Parathyroid adenoma (tissue), 2 donors: ENCODE results near the gene RBM12.
A peak's percentile ranks its signal among the peaks of the same experiment; 100 is the strongest.

Experiments
- H2AFZ ChIP-seq: fragments of 300-600 bp; sonication (generic); one replicate; pipeline ENCODE4 v1.7.0; 2017; ENCODE audit warnings: antibody characterized with exemption, mild to moderate bottlenecking
- H3K27ac ChIP-seq: fragments of 300-600 bp; sonication (generic); one replicate; pipeline ENCODE4 v1.7.0; 2017
- H3K27me3 ChIP-seq: fragments of 300-600 bp; sonication (generic); one replicate; pipeline ENCODE4 v1.7.0; 2017; ENCODE audit warnings: low read length; ENCODE audit not compliant: control insufficient read depth, insufficient read depth
- H3K36me3 ChIP-seq: fragments of 300-600 bp; sonication (generic); one replicate; pipeline ENCODE4 v1.7.0; 2017; ENCODE audit warnings: low read length; ENCODE audit not compliant: control insufficient read depth, insufficient read depth
- H3K4me1 ChIP-seq: fragments of 300-600 bp; sonication (generic); one replicate; pipeline ENCODE4 v1.7.0; 2017; ENCODE audit warnings: control low read depth
- H3K4me2 ChIP-seq: fragments of 300-600 bp; sonication (generic); one replicate; pipeline ENCODE4 v1.7.0; 2017; ENCODE audit warnings: low read length
- H3K4me3 ChIP-seq: fragments of 300-600 bp; sonication (generic); one replicate; pipeline ENCODE4 v1.7.0; 2017; ENCODE audit warnings: low read depth, low read length
- H3K79me2 ChIP-seq: fragments of 300-600 bp; sonication (generic); one replicate; pipeline ENCODE4 v1.7.0; 2017; ENCODE audit warnings: control low read depth
- H3K9ac ChIP-seq: fragments of 300-600 bp; sonication (generic); one replicate; pipeline ENCODE4 v1.7.0; 2017; ENCODE audit warnings: mild to moderate bottlenecking
- H3K9me3 ChIP-seq: fragments of 300-600 bp; sonication (generic); one replicate; pipeline ENCODE4 v1.7.0; 2017; ENCODE audit warnings: low read length; ENCODE audit not compliant: control insufficient read depth
- TF ChIP-seq, protein P1 (sequence below): fragments of 300-600 bp; sonication (generic); IDR thresholded peaks from one replicate; pipeline ENCODE4 v1.7.0; 2017; ENCODE audit warnings: antibody characterized with exemption, mild to moderate bottlenecking
- donor health status: primary hyperparathyroidism.

Gene RBM12

DNA sequence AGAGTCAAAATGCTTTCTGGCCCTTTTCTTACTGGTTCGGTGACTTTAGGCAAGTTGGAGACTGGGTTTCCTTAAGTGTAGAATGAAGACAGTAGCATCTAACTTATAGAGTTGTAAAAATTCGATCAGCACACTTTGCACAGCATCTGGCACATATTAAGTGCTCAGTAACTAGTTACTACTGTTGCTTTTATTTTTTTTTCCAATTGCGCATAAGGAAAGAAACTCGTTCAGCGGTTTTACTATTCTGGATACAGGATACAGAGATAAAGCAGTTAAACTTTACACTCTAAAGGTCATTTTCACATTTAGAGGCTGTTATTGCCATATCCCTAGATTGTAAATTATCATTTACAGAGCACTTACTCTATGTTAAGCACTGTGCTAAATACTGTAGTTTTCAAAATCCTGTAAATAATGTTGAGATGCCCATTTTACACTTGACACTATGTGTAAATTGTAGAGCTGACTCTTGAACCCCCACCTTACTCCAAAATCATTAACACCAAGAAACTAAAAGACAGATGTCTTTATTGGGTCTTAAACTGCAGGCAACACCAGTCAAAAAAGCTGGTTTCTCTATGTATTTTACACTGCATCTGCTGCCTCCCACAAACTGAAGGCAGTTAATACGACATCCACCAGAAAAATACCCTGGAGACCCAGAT is 35.4 kb upstream of the RBM12 start:
- Histone ChIP-seq H3K27me3 (no peaks in the 10 kb centered on the region), H3K4me1 (no peaks in the 10 kb centered on the region), H3K9ac (no peak overlapping the region), H3K36me3 (no peaks in the 10 kb centered on the region), H3K79me2 (peaks cover 5% of the 10 kb centered on the region), H2AFZ (peak overlapping the region; percentile 88), H3K4me3 (peak overlapping the region; percentile 86), H3K4me2 (peak overlapping the region; percentile 94), H3K27ac (peak overlapping the region; percentile 78), H3K9me3 (no peaks in the 10 kb centered on the region)
- TF ChIP-seq, protein P1, sequence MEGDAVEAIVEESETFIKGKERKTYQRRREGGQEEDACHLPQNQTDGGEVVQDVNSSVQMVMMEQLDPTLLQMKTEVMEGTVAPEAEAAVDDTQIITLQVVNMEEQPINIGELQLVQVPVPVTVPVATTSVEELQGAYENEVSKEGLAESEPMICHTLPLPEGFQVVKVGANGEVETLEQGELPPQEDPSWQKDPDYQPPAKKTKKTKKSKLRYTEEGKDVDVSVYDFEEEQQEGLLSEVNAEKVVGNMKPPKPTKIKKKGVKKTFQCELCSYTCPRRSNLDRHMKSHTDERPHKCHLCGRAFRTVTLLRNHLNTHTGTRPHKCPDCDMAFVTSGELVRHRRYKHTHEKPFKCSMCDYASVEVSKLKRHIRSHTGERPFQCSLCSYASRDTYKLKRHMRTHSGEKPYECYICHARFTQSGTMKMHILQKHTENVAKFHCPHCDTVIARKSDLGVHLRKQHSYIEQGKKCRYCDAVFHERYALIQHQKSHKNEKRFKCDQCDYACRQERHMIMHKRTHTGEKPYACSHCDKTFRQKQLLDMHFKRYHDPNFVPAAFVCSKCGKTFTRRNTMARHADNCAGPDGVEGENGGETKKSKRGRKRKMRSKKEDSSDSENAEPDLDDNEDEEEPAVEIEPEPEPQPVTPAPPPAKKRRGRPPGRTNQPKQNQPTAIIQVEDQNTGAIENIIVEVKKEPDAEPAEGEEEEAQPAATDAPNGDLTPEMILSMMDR: no peak

DNA sequence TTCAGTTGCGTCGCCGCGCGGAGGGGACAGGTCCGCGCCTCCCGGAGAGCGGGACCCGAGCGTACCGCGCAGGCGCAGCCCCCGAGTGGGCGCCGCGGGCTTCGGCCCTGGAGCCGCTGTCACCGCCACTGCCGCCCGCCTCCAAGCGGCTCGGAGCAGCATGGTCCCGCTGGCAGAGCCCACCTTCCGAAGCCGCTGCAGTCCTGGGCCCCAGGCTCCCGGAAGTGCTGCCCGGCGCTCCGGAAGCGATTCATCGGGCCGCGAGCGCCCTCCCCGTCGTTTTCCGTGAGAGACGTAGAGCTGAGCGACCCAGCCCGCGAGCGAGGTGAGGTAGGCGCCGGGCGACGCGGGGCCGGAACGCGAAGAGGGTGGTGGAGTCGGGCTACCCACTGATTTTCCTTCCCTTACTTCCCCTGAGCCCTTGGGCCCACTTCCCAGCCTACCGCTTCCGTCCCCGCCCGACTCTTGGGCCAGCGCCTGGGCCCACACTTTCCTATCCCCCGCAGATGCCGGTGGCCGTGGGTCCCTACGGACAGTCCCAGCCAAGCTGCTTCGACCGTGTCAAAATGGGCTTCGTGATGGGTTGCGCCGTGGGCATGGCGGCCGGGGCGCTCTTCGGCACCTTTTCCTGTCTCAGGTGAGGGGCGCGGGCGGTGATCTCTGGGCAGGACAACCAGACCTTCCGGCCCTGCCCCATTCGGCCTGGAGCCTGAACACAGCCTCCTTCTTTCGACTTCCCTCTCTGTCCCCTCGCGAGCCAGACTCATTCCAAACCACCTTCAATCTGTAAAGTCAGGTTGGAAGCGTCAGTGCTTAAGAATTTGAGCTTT is 34.6 kb upstream of the RBM12 start, which contains the start of the genes NFS1 and ROMO1:
NFS1 (minus strand) TSS at position 226 of the 830 bp plus-strand sequence; CDS start at position 162, 64 bp downstream.
ROMO1 (plus strand) TSS at position 279 of the 830 bp plus-strand sequence; CDS start at position 507, 228 bp downstream.
- Histone ChIP-seq H3K4me3 (peak within 1 kb of the TSS; percentile 86), H3K4me1 (no peaks in the 10 kb centered on the region), H2AFZ (peak within 1 kb of the TSS; percentile 88), H3K36me3 (no peaks in the 10 kb centered on the region), H3K27me3 (no peaks in the 10 kb centered on the region), H3K4me2 (peak within 1 kb of the TSS; percentile 94), H3K27ac (peak within 1 kb of the TSS; percentile 78), H3K79me2 (peaks cover 5% of the 10 kb centered on the region), H3K9me3 (no peaks in the 10 kb centered on the region), H3K9ac (peak within 1 kb of the TSS; percentile 42)
- TF ChIP-seq, protein P1: peak; percentile 15

DNA sequence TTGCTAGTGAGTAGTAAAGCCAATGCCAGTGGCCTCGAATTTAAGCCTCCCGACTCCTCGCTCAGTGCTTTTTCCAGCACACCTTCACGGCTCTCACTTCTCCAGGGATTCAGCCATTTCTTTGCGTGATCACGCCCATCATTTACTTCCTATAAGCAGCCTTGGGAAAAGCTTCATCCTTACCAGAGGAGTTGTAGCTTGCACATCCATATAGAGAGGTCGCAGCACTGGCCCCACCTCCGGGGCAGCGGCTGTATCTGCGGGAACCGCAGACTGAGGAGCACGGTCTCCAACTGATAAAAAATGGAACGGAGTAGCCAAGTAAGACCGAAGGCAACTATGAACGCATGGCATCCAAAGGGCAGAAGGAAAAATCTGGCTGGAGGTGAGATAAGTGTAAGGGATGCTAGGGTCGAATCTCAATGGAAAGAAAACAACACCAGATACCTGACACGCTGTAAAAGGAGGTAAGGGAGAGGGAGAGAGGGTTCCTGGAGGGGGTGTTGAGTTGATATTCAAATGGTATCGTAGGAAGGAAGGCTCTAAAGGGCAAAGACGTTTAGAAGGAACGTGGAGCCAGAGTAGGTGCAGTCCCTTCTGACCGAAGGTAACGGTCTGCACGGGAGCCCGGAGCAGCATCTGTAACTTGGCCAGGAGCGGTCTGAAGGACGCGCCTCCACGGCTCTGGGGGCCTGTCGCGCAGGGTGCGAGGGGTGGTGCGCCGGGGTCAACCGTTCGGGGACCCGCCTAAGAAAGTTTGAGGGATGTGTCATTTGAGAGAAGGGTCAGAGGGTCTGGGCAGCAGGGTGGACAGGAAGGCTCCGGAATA is 33.8 kb upstream of the RBM12 start:
- H3K36me3 ChIP-seq: no peaks in the 10 kb centered on the region
- peak overlapping the region; percentile 94 for H3K4me2 ChIP-seq
- peak overlapping the region; percentile 42 for H3K9ac ChIP-seq
- TF ChIP-seq, protein P1: no peak
- H3K27me3 ChIP-seq: no peaks in the 10 kb centered on the region
- peaks cover 5% of the 10 kb centered on the region for H3K79me2 ChIP-seq
- H3K4me3 ChIP-seq: peak overlapping the region; percentile 86
- peak overlapping the region; percentile 88 for H2AFZ ChIP-seq
- H3K9me3 ChIP-seq: no peaks in the 10 kb centered on the region
- H3K27ac ChIP-seq: peak overlapping the region; percentile 78
- no peaks in the 10 kb centered on the region for H3K4me1 ChIP-seq

DNA sequence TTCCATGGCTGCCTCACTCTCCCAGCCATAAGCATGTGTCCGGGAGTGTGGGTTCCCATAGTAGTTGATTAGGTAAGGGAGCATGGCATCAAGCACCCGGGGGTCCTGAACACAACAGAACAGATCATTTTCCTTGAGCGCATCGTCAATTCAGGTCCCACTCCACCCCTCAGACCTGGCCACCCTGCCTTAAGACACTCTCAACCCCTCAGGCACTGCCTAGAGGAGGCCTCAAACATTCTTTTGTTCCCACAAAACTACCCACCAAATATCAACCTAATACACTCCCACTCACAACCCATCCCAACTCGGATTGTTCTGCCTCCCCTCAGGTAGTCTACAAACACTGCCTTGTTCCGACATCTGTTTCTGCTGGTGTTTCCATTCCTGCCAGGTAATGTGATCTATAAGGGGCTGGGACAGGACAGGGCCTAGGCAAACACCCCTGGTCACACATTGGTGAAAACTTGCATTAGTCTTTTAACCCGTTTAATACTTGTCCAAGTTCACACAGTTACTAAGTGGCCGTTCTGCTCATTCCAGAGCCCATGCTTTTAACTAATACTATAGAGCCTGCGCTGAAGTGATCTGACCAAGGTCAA is 33.1 kb upstream of the RBM12 start:
- peaks cover 5% of the 10 kb centered on the region for H3K79me2 ChIP-seq
- peak overlapping the region; percentile 86 for H3K4me3 ChIP-seq
- H3K27ac ChIP-seq: no peak overlapping the region
- H3K9me3 ChIP-seq: no peaks in the 10 kb centered on the region
- no peaks in the 10 kb centered on the region for H3K36me3 ChIP-seq
- no peak overlapping the region for H3K9ac ChIP-seq
- TF ChIP-seq, protein P1: no peak
- H3K4me1 ChIP-seq: no peaks in the 10 kb centered on the region
- H2AFZ ChIP-seq: peak overlapping the region; percentile 88
- no peaks in the 10 kb centered on the region for H3K27me3 ChIP-seq
- peak overlapping the region; percentile 94 for H3K4me2 ChIP-seq
